GM18511 (cell line): Measurements from ENCODE around the gene IL18.
"Not testable (repeated sequence)": the region's sequence is repeated elsewhere in the genome, so short reads cannot be mapped to it uniquely, and the experiment has no call there.

Source experiments
- ATAC-seq: cut with Tn5 transposase; IDR thresholded peaks from one replicate; pipeline ENCODE4 v1.9.1; 2021; ENCODE audit warnings: mild to moderate bottlenecking, moderate library complexity; ENCODE audit not compliant: unreplicated experiment

Gene IL18

DNA sequence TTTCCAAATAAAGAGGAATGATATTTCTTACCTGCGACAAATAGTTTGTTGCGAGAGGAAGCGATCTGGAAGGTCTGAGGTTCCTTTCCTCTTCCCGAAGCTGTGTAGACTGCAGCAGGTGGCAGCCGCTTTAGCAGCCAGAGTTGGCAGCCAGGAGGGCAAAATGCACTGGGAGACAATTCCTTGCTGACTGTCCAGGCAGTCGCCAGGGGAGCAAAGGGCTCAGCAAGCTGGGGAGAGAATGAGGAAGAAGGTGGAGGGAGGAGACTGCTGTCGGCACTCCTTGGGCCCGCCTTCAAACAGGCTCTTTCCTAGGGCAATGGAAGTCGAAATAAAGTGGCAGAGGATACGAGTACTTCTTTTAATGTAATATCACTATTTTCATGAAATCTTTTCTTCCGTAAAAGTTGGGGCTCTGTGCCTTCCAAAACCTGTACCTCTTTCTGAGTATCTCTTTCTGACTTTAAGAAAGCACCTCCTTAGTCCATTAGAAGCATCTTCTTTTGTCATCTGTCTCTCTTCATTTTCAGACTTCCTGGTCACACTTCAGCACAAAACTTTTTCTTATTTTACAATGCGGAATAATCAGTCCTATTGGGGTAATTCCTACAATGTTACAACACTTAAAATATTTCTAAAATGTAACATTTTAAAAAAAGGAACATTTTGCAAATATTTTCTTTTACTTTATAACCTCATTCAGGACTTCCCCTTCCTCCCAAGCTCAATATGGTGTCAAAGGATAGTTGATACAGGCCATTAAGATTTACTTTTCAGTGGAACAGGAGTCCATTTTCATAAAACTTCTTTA is at the start of gene IL18:
Gene IL18 (minus strand): TSS at position 220 of the 811 bp plus-strand sequence. CDS start 9,041 bp downstream, outside the sequence.
- ATAC-seq: no peak

DNA sequence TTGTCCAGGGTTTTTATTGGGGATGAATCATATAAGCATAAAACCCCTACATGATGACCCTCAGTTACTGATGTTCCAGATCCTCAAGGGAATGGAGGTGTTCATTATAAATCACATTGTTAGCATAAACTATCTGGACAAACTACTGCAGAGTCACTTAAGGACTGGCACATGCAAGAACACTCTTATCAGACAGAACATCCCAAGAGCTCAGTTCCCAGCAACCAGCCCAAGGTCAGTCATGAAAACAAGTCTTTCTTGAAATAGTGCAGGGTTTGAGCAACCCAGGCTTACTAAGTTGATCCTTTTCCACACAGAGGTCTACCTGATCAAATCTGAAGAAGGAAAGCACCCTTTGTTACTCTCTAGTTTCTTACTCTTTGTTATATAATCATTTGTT is 48.8 kb upstream of the IL18 start:
- no peak for ATAC-seq

DNA sequence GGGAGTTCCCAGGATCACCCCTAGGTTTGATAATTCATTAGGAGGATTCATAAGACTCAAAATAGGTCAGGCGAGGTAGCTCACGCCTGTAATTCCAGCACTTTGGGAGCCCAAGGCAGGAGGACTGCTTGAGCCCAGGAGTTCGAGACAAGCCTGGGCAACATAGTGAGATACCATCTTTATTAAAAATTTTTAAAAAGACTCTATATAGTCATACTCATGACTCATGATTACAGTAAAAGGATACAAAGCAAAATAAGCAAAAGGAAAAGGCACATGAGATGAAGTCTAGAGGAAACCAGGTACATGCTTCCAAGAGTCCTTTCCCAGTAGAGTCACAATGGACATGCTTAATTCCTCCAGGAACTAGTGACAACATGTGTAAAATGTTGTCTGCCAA is 48.4 kb upstream of the IL18 start:
- ATAC-seq: no peak

DNA sequence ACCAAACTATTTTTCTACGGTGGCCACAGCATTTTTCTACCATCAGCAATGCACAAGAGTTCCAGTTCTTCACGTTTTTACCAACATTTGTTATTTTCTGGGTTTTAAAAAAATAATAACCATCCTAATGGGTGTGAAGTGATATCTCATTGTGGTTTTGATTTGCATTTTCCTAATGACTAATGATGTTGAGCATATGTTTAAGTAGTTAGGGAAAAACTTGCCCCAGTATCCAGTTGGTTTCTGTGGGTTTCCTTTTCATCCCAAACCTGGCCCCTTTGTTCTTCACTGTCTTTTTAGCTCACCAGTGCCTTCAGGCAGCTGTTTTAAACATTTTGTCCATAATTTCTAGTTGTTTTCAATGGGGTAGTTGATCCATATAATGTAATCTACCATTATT is 47.6 kb upstream of the IL18 start:
- peak; percentile 69 for ATAC-seq

DNA sequence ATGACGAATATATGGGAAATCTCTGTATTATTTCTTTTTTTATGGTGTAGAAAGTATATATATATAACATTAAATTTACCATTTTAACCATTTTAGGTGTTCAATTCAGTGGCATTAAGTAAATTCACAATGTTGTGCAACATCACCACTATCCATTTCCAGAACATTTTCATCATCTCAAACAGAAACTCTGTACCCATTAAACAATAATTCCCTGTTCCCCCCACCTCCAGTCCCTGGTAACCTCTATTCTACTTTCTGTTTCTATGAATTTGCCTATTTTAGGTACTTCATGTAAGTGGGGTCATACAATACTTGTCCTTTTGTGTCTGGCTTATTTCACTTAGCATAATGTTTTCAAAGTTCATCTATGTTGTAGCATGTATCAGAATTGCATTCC is 47.0 kb upstream of the IL18 start:
- no peak for ATAC-seq

DNA sequence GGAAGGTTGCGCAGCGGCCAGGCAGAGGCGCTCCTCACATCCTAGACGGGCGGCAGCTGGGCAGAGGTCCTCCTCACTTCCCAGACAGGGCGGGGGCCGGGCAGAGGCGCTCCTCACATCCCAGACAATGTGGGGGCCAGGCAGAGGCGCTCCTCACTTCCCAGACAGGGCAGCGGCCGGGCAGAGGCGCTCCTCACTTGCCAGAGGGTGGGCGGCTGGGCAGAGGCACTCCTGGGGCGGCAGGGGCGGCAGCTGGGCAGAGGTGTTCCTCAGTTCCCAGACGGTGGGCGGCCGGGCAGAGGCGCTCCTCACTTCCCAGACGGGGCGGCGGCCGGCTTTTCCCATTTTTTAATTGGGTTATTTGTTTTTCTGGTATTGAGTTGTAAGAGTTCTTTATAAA is 42.2 kb upstream of the IL18 start:
- no peak for ATAC-seq

DNA sequence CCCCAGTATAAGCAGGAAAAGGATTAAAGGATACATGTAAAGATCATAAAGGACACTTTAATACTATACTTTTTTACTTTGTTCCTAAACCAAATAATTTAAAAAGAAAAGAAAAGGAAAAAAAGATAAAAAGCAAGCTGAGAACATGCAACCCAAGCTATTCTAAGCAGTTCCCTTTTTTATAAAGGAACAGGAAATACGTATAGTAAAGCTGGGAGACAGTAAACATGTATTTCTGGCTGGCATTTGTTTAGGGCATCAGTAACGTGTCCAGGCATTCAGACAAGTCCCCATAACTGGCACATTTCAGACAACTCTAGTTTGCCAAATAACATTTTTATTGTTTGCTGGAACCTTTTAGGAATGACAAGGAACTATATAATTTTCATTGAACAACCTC is 36.4 kb upstream of the IL18 start:
- no peak for ATAC-seq

DNA sequence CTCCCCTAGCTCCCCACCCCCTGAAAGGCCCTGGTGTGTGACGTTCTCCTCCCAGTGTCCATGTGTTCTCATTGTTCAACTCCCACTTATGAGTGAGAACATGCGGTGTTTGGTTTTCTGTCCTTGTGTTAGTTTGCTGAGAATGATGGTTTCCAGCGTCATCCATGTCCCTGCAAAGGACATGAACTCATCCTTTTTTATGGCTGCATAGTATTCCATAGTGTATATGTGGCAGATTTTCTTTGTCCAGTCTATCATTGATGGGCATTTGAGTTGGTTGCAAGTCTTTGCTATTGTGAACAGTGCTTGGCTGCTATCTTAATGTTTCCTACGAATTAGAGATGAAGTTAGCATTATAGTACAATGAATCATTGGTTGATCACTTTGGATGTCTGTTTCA is 35.2 kb upstream of the IL18 start:
- not testable (repeated sequence) for ATAC-seq

DNA sequence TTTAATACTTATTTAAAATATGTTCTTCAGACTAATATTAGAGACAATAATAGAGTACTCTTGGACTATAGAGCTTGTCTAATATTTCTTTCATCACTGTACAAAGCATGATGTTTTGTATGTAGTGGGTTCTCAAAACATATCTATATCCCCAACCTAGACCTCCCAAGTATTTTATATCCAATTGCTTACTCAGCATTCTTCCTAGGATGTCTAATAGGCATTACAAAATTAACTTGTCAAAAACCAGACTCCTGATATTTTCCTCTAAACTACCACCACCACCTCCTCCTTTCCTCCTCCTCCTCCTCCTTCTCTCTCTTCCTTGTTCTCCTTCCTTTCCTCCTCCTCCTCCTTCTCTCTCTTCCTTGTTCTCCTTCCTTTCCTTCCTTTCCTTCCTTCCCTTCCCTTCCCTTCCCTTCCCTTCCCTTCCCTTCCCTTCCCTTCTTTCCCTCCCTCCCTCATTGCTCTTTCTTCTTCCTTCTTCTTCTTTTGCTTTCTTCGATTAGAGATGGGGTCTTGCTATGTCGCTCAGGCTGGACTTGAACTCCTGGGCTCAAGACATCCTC is 32.7 kb upstream of the IL18 start:
- no peak for ATAC-seq

DNA sequence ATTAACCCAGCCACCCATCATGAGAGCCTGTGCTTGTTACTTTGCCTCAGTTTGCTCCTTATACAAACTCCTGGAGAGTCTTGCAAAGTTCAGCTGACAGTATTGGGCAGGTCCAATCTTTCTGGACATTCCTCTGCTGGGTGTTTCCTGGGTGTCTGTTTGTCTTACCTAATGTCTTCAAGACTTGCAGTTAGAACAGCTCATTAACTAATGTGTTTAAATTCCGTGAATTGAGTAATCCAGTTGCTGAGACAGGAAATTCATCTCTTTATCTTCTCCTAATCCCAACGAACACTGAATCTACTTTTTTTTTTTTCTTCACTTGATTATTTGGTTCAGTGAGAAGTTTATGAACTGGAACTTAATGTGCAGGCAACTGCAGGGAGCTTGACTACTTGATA is 32.1 kb upstream of the IL18 start:
- ATAC-seq: no peak

DNA sequence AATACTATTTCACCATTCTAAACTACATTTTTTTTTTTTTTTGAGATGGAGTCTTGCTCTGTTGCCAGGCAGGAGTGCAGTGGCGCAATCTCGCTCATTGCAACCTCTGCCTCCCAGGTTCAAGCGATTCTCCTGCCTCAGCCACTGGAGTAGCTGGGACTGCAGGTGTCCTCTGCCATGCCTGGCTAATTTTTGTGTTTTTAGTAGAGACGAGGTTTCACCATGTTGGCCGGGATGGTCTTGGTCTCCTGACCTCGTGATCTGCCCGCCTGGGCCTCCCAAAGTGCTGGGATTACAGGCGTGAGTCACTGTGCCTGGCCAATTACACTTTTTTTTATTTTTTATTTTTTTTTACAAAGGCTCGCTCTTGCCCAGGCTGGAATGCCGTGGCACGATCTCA is 31.2 kb upstream of the IL18 start:
- ATAC-seq: not testable (repeated sequence)

DNA sequence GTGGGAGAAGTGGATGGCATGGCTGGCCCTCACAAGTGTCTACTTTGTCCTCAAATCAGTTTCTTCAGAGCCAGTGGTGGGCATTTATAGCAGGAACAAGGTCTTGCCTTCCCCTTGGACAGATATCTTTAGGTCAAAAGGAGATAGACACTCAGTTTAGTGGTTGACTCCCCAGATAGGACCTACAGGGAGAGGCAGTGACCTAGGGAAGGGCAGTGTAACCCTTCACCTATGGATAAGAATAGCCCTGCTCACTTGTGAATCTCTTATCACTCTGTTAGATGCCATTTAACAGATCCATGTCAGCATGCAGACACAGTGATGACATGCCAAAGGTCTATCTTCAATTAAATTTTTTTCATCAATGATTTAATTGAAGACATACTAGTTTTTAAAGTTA is 22.4 kb upstream of the IL18 start:
- ATAC-seq: no peak

DNA sequence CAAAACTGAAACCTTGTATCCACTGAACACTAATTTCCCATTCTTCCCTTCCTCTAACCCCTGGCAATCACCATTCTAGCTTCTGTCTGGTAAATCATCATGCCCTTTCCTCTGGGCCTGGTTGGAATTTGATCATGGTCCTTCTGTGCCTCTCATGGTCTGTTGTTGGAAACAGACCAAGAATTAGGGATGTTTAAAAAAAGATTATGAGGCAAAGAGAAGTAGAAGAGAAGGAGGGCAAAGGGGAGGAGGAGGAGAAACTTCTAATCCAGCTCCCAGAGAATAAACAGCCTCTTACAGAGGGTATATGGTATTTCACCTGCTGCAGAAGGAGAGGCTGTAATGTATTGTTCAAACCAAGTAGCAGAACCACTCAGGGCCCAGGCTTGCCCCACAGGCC is 22.0 kb upstream of the IL18 start:
- ATAC-seq: no peak

DNA sequence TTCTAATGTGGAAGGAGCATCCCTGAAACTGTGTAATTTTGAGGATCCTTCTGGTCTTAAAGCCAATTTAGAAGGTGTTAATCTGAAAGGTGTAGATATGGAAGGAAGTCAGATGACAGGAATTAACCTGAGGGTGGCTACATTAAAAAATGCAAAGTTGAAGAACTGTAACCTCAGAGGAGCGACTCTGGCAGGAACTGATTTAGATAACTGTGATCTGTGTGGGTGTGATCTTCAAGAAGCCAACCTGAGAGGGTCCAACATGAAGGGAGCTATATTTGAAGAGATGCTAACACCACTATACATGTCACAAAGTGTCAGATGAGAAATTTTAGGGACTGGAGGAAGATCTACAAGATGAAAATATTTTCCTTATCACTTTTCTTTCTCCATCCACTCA is 19.0 kb upstream of the IL18 start:
- no peak for ATAC-seq

DNA sequence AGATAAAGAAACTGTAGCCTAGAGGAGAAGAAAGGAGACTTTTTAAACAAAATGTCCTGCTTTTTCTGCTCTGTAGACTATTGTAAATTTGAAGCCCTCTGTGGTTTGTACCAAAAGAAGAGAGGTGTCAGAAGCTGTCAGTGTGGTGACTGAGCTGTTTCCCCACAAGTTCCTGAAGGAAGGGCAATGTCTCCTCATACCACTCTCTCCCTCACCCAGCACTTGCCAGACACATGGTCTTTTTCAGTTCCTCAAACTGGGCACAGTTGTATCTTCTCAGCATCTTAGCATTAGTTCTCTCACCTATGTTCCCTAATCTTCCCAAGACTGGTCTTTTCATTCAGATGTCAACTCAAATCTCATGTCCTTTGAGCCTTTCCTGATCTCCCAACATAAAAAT is 15.7 kb upstream of the IL18 start:
- peak; percentile 89 for ATAC-seq

DNA sequence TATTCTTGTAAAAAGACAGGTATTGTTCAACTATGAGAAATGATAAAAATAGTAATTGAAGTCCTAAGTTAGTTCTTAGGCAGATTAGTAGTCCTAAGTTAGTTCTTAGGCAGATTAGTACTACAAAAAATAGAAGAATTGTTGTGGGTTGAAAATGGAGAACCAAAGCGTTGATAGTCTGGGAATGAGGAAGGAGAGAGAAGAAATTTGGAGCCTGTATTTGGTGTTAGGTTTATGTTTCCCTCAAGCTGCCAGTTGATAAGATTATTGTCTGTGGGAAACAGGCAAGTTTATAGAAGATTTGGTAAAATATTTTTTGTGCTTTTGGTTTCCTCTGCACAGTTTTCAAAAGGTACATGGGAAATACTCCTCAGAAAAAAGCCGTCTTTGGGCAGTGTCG is 15.0 kb upstream of the IL18 start:
- no peak for ATAC-seq

DNA sequence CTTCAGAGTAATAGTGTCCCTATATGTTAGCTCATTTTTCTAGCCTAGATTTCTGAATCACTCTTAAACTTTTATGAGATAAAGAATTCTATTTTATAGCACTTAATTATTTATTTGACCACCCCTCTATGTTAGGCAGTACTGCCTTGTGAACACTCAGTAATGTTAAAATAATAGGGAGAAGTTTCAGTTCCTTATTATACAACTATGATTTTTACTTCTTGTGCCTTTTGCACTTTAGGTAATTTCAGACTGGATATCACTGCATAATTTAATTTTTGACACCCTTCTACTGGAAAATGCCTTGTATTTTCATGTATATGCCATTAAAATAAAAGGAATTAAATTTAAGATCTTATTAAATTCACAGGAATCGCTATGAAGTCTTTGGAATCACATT is 14.5 kb upstream of the IL18 start:
- no peak for ATAC-seq

DNA sequence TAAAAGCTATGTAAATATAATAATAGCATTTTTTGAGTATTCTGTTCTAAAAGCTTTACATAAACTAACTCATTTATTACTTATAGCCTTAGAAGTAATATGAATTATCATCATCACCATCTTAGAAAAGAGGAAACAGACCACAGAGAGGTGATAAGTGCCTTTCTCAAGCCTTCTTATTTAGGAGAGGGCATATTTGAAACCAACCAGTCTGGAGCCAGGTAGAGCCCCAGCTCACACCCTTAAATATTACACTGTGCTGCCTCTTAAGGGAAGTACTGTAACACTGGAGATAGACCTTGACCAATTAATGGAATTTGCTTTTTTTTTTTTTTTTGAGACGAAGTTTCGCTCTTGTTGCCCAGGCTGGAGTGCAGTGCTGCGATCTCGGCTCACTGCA is 13.7 kb upstream of the IL18 start:
- ATAC-seq: no peak

DNA sequence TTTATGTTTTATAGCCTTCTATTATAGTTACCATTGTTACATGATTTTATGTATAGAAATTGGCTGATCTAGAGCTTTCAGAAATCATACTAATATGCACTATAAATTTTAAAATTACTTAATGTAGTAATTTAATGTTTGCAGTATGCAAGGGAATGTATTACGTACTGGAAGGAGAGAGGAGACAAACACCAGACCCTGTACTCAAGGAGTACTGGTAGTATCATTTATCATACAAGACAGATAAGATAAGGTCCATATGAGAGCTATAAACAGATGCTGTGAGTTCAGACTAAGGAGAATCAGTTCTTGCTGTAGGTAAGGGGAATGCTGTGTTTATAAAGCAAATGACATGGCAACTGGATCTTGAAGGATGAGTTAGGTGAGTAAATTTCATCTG is 12.2 kb upstream of the IL18 start:
- no peak for ATAC-seq

DNA sequence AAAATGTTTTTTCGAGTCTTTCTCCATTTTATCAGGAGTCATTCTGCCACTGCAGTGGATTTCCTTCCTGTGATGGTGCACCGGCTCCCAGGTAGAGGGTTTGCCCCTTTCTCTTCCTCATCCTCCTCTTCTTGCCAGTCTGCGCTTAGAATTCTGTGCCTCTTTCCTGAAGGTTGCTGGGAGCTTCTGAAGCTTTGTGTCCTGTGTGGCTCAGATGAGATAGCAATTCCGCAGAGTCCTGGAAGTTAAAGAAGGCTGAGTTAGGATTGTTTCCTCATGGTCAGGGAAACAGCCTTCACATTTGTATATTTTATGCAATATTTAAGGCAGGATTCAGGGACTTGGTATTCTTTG is 11.7 kb upstream of the IL18 start:
- no peak for ATAC-seq

DNA sequence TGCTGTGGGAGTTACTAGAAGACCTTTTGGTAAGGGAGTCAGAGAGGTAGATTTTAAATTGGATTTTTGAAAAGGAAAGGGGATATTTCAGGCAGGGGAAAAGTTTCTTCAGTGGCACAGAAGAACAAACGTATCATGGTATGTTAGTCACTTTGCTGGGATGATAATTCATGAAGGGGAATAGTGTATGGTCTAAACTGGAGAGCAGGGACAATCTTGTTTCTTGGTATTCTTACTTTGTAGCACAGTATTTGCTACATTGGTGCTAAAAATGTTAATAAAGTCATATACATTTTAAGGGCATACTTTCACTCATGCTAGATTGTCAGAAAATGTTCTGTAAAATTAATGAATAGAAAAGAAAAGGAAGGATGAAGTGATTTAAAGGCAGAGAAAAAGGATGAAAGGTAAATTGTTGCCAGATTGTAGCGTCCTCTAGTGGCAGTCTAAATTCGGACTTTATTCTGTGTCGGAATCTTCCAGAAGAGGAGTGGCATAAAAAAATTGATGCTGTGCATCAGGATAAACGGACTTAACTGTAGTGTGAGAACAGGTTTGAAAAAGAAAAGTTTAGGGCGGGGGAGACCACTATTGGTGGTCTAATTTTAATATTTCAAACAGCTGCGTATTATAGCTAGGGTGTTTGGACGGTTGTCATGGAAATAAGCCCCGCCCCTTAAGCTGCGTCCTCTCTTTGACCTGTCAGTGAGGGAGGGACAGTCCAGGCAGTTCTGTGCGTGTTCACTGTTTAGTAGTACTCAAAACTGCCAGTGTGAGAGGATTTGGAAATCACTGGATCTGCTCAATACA is 11.1 kb upstream of the IL18 start, which contains the start of gene BCO2:
Gene BCO2 (plus strand): TSS at position 724 of the 810 bp plus-strand sequence. CDS start 90 bp downstream, outside the sequence.
- ATAC-seq: peak; percentile 48

DNA sequence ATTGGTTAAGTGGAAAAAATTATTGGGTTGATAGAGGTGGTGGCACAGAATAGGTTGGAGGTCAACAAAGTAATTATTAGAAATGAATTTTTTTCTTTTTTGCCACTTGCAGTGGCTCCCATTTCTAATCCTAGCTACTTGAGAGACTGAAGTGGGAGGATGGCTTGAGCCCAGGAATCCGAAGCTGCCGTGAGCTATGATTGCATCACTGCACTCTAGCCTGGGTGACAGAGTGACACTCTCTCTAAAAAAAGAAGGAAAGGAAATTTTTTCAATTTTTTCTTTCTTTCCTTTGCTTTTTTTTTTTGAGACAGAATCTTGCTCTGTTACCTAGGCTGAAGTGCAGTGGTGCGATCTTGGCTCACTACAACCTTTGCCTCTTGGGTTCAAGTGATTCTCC is 9.3 kb upstream of the IL18 start:
- no peak for ATAC-seq
